Adrenal gland (tissue), 5 donors: Measurements from ENCODE around the gene TNFRSF12A.

Experiments used
- CTCF ChIP-seq, 6 experiments: fragments of 450-650 bp in 4 of 6; fragments of 200-600 bp in 2 of 6; sonication (generic) in 1 of 6; IDR thresholded peaks; 1 replicate in 5 of 6; 2 replicates in 1 of 6; pipeline versions ENCODE4 v1.5.1 to v1.8.0; 2016 to 2021; ENCODE audit warnings: antibody characterized with exemption in 6 of 6, mild to moderate bottlenecking in 2 of 6, moderate library complexity in 1 of 6
- POLR2A ChIP-seq, 2 donors: fragments of 450-650 bp; IDR thresholded peaks; one replicate each; pipeline ENCODE4 v1.6.1; 2017; ENCODE audit warnings: antibody characterized with exemption in 2 of 2, mild to moderate bottlenecking in 2 of 2, moderate library complexity in 1 of 2
- donor health status: DM: no; HTN: no; CAD: no.

- no peak for TF ChIP-seq CTCF (IDR thresholded peaks at IDR 0.05)
- TF ChIP-seq POLR2A (IDR thresholded peaks at IDR 0.05) = no peak
These were observed 25.8 kb downstream of the TNFRSF12A start, which contains the start of gene MMP25 for GRCh38 chr16:3045758-3046640.
